Measurements from ENCODE around the gene NEU1.
A peak's percentile ranks its signal among the peaks of the same experiment; 100 is the strongest.
"Not testable (repeated sequence)": the region's sequence is repeated elsewhere in the genome, so short reads cannot be mapped to it uniquely, and the experiment has no call there.

NEU1 gene

DNA sequence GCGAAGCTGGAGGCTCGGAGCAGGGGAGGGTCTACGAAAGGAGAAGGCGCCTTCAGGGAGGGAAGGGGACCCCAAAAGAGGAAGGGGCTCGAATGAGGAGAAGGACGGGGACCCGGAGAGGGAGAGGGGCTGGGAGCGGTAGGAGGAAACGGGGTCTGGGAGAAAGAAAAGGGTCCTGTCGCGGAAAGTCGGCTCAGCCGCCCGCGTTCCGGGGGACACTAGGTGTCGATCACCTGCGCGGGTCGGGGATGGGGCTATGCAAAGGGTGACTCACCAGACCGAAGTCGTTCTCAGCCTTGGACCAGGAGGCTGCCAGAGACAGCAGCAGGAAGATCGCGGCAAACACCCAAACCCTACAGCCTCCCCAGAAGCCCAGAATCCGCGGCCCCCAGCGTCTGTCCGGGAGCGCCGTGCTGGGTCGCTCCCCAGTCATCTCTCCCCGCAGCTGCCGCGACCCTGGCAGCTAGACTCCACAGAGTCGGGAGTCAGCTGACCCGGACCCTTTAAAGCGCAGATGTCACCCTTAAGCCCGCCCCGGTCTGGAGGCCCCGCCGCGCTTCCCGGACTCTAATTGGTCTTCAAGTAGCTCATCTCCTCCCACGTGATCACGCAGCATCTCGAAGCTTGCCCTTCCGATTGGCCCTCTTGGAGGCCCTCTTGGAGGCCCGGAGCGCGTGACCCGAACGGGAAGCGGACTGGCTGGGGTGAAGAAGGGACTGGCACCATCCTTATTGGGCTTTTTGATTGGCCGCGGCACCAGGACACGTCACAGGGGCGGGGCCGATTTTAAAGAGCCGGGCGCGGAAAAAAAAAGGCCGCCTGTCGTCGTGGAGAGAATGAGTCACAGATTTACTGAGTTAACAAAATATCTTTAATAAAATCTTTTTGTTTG is at the start of gene NEU1:
NEU1 (minus strand) TSS at position 478 of the 892 bp plus-strand sequence; CDS start at position 433, 45 bp downstream.
- DNase-seq: peak; percentile 100

DNA sequence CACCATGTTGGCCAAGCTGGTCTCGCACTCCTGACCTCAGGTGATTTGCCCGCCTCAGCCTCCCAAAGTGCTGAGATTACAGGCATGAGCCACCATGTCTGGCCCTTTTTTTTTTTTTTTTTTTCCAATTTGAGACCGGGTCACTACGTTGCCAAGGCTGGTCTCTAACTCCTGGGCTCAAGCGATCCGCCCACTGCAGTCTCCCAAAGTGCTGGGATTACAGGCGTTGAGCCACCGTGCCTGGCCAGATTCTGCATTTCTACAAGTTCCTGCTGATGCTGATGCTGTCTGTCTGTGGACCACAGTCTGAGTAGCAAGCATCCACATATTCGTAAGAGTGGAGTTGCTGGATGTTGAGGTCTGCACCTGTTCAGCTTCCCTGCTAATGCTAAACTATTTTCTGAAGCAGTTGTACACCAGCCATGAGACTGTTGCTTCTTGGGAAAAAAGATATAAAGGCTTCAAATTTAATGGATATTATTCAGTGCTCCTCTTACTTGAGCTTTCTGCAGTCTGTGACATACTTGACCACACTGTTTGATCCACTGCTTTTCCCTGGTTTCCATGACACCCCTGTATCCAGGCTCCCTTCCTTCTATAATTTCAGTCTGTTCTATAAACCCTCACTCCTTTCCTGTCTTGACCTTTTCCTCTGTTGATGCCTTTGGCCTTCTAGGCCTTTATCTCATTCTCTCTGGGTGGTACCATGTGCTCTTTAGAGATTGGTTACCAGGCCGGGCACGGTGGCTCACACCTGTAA is 49.4 kb upstream of the NEU1 start:
- DNase-seq: no peak

- not testable (repeated sequence) for DNase-seq
Observed at GRCh38 chr6:31909298-31909697, 46.7 kb upstream of the NEU1 start.

- DNase-seq: no peak
Observed at GRCh38 chr6:31908791-31909190, 46.2 kb upstream of the NEU1 start.

- not testable (repeated sequence) for DNase-seq
Observed at GRCh38 chr6:31908255-31908654, 45.6 kb upstream of the NEU1 start.

GRCh38 chr6:31907158-31907813 is 44.7 kb upstream of the NEU1 start:
- DNase-seq: peak; percentile 82

GRCh38 chr6:31906727-31907126 is 44.1 kb upstream of the NEU1 start:
- DNase-seq: not testable (repeated sequence)

- no peak for DNase-seq
Observed at GRCh38 chr6:31906122-31906521, 43.5 kb upstream of the NEU1 start.

GRCh38 chr6:31905041-31905440 is 42.4 kb upstream of the NEU1 start:
- no peak for DNase-seq

DNA sequence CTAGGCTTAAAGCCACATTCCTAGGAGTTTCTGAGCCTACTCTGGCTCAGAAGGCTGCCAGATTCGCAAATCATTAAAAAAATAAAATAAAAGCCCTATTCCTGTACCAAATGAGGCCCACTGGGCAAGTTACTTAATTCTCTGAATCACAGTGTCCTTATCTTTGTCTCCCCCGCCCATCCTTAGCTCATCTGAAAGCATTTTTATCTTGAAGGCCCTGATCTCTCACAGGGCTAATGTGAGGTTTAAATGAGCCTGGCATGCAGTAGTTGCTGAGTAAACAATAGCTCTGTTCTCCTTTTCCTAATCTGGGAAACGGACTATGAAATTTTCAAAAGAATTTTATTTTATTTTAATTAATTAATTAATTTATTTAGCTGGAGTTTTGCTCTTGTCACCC is 41.3 kb upstream of the NEU1 start:
- peak; percentile 63 for DNase-seq

GRCh38 chr6:31901953-31902643 is 39.5 kb upstream of the NEU1 start, which contains the start of gene ZBTB12:
TSS of gene ZBTB12 (minus strand) at chr6:31902086. CDS start at chr6:31901305, 781 bp downstream.
- DNase-seq: peak; percentile 96

- DNase-seq: peak; percentile 86
Observed at GRCh38 chr6:31901415-31901952, 38.9 kb upstream of the NEU1 start.

- DNase-seq: no peak
Observed at GRCh38 chr6:31900917-31901414, 38.3 kb upstream of the NEU1 start.

DNA sequence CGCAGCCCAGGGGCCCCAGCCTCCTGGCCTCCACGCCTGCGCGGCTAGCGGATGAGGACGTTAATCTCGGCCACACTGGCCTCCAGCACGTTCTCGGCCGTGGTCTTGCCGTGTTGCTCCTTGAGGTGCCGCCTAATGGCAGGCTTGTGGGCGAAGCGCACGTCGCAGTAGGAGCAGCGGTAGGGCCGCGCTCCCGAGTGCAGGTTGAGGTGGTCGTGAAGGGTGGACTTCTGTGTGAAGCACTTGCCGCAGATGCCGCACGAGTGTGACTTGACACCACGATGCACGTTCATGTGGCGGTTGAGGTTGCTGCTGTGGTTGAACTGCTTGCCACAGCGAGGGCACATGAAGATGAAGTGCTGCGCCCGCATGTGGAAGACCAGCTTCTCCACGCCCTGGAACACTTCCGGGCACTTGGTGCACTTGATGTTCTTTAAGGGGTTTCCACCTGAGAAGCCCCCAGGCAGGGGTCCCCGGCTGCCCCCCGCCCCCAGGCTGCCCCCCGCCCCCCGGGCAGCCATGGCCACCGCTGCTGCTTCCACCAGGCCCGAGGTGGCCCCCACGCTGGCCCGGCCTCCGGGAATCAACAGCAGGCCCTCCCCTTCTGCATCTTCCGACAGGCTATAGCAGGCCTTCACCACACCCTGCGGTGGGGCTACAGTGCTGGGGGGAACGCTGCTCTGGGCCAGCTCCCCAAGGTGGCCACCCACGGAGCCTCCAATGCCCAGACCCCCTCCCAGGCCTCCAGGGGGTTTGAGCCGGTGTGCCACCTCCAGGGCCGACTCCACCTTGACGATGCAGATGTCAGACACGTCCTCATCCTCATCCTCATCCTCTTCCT is 37.5 kb upstream of the NEU1 start:
- DNase-seq: peak; percentile 34

GRCh38 chr6:31899215-31899614 is 36.6 kb upstream of the NEU1 start:
- DNase-seq: no peak

DNA sequence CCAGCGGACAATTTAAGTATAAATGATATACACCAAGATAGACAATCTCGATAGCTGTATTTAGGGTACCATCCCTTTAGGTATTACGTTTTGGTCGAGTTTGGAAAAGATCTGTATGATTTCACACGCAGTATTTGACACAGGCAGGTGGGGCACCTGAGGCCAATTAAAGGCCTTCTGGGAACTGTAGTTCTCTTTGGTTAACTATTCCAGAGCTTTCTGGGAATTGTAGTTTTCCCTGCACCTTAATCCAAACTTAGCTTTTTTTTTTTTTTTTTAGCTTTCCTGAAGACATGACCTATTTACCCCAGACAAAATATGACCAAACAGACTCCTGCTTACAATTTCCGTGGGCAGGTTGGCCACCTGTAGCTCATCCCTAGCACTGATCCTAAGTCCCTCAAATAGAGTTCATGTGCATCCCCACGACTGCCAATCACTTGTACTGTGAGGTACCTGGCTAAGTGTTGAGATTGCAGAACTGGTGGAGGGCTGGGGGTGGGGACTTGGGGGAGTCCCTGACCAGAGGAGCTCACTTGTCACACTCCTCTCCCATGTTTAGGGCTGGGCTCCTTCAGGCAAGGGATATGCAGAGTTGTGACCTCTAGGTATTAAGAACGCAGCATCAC is 35.9 kb upstream of the NEU1 start:
- DNase-seq: peak; percentile 77

DNA sequence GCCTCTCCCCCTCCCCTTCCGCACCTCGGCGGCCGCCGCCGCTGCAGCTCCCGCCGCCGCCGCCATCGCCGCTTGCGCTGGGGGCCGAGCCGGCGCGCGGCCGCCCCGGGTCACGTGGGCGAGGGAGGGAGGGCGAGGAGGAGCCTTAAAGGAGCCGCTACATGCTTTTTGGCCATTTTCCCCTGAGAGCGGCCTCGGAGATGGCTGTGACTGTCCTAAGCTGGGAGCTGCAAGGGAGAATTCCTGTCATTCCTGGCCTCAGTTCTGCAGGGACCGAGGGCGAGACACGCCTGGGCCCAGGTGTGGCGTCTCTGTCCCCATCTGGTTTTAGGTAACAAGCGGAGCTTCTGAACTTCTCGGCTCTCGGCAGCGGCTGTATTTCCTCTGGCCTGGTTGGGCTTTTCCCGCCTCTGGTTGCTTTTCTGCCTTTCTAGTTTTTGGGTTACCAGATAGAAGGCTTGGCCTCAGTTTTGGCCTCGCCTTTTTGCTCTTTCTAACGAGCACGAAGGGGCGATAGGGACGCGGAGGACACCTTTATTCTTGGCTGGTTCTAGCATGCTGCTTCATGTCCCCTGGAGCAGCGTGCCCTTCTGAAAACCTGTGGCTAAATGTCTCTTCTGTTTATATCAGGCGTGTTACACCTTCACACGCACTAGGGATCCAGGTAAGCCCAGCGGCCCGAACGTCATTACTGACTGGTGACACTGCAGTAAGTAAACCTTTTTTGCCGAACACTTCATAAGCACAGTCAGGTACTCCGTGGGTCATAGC is 35.2 kb upstream of the NEU1 start, which contains the start of gene EHMT2:
EHMT2 (minus strand) TSS at position 87 of the 771 bp plus-strand sequence; CDS start at position 66, 21 bp downstream.
- DNase-seq: peak; percentile 95

DNA sequence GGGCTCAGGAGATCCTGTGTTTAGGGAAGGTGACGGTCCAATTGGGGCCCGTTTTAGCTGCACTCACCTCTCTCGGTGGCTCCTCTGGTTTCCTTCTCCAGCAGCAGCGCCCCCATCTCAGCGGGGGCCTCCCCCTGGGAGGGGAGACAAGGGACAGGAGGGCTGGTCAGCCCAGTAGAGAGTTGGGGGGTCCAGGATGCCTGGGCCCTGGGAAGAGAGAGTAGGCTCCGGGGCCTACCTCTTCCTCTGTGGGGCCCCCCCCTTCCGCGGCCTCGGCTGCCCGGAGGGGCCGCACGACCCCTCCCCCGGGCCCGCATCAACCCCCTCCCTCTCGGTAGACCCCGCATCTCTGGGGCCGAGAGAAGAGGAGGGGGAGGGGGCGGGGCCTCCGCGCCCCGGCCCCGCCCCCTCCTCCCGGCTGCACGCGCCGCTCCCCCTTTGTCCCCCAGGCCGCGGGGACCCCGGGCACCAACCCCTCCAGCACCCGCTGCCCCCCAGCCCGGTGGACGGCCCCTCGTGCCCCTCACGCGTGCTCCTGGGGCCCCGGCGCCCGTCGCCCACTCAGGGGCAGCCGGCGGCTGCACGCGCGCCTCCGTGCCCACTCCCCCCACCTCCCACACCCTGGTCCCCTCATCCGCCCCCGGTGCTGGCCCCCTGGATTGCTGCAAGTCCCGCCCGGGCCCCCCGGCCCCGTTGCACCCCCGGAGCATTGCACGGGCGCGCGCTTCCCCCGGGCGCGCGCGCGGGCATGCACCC is 34.4 kb upstream of the NEU1 start:
- peak; percentile 26 for DNase-seq

- no peak for DNase-seq
Observed at GRCh38 chr6:31896493-31896855, 33.9 kb upstream of the NEU1 start.
